Smooth muscle cell (in vitro differentiated cells): Measurements from ENCODE around the gene SMCP. TPM values are rescaled to one million over a fixed set of nuclear protein-coding genes. Genes with fewer than 3 reads are reported as not detected.

Experiments used
- DNase-seq: peaks from one replicate; lab custom pipeline; 2025; ENCODE audit not compliant: unreplicated experiment; lab: John Stamatoyannopoulos, UW
- H2AFZ ChIP-seq: fragments of 200-600 bp; sonication (generic); 2 replicates; pipeline ENCODE4 v1.6.0; 2016; ENCODE audit warnings: antibody characterized with exemption, low read depth, mild to moderate bottlenecking
- H3F3A ChIP-seq: fragments of 200-600 bp; sonication (generic); 2 replicates; pipeline ENCODE4 v1.6.0; 2017; ENCODE audit warnings: antibody characterized with exemption, low read depth
- H3K27ac ChIP-seq: fragments of 200-600 bp; sonication (generic); 2 replicates; pipeline ENCODE4 v1.5.1; 2016; ENCODE audit warnings: low read depth, mild to moderate bottlenecking
- H3K27me3 ChIP-seq: fragments of 200-600 bp; sonication (generic); 2 replicates; pipeline ENCODE4 v1.6.1; 2016; ENCODE audit warnings: low read depth, mild to moderate bottlenecking
- H3K36me3 ChIP-seq: fragments of 200-600 bp; sonication (generic); 2 replicates; pipeline ENCODE4 v1.5.1; 2016; ENCODE audit warnings: low read depth
- H3K4me1 ChIP-seq: fragments of 200-600 bp; sonication (generic); 2 replicates; pipeline ENCODE4 v1.5.1; 2016; ENCODE audit warnings: low read depth
- H3K4me2 ChIP-seq: fragments of 200-600 bp; sonication (generic); 2 replicates; pipeline ENCODE4 v1.6.0; 2016; ENCODE audit warnings: mild to moderate bottlenecking
- H3K4me3 ChIP-seq: fragments of 200-600 bp; sonication (generic); 2 replicates; pipeline ENCODE4 v1.5.1; 2016; ENCODE audit warnings: mild to moderate bottlenecking
- H3K79me2 ChIP-seq: fragments of 200-600 bp; sonication (generic); 2 replicates; pipeline ENCODE4 v1.6.0; 2016; ENCODE audit warnings: low read depth, mild to moderate bottlenecking
- H3K9ac ChIP-seq: fragments of 200-600 bp; sonication (generic); 2 replicates; pipeline ENCODE4 v1.6.0; 2016; ENCODE audit warnings: low read depth
- H3K9me3 ChIP-seq: fragments of 200-600 bp; sonication (generic); replicated peaks from 2 replicates; pipeline ENCODE4 v1.5.1; 2016; ENCODE audit warnings: low read depth
- H4K20me1 ChIP-seq: fragments of 200-600 bp; sonication (generic); 2 replicates; pipeline ENCODE4 v1.6.0; 2016; ENCODE audit warnings: low read depth
- WGBS: methylation state at CpG from one replicate; pipeline ENCODE4 v1.1.7; 2016; ENCODE audit warnings: low lambda C conversion rate; 5-methylcytosine and 5-hydroxymethylcytosine counted together
- polyA plus RNA-seq: library from polyadenylated mRNA; unstranded; fragments of >200 nt; fragmentation: Nextera tagmentation; extraction: Ambion mirVana; gene quantifications from 2 replicates; pipeline ENCODE4 v1.2.1, GENCODE V29; 2016
- total RNA-seq: library from RNA; depleted of rRNA; stranded (reverse); fragments of >200 nt; gene quantifications from 2 replicates; pipeline ENCODE4 v1.2.3, GENCODE V29; 2014
- TF ChIP-seq, protein P1 (sequence below): fragments of 200-600 bp; sonication (generic); IDR thresholded peaks from 2 replicates; pipeline ENCODE4 v1.5.1; 2017; ENCODE audit warnings: borderline replicate concordance, mild to moderate bottlenecking, antibody characterized with exemption; ENCODE audit not compliant: insufficient read depth, poor library complexity, severe bottlenecking

SMCP gene
- total and polyA plus RNA-seq, 2 experiments from 2014 or later, result not detected

DNA sequence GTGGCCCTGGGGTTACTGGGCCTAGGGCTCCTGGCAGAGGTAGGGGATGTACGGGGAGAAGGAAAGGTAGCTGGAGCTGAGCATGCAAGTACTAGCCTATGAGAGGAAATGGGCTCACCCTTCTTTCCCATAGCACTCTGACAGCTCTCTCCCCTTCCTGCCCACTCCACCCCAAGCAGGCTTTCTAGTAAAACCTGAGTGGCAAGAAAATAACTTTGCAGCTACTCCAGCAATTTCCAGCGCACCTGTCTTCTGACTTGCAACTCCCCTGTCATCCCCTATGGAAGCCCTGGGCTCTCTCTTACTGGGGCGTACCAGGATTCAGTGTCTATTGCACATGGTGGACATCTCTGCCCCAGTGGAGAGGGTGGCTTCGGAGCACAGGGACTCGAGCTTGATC, 23.5 kb downstream of the SMCP start:
- no peak overlapping the region for H3K4me2 ChIP-seq
- no peaks in the 10 kb centered on the region for H3K27me3 ChIP-seq
- no peaks in the 10 kb centered on the region for H3K79me2 ChIP-seq
- no peaks in the 10 kb centered on the region for H3K4me1 ChIP-seq
- 64% methylated on average over 5 of the region's 5 CpGs for WGBS
- no peak for DNase-seq
- no peaks in the 10 kb centered on the region for H4K20me1 ChIP-seq
- no peak overlapping the region for H2AFZ ChIP-seq
- H3K9me3 ChIP-seq, result no peaks in the 10 kb centered on the region
- TF ChIP-seq, protein P1, sequence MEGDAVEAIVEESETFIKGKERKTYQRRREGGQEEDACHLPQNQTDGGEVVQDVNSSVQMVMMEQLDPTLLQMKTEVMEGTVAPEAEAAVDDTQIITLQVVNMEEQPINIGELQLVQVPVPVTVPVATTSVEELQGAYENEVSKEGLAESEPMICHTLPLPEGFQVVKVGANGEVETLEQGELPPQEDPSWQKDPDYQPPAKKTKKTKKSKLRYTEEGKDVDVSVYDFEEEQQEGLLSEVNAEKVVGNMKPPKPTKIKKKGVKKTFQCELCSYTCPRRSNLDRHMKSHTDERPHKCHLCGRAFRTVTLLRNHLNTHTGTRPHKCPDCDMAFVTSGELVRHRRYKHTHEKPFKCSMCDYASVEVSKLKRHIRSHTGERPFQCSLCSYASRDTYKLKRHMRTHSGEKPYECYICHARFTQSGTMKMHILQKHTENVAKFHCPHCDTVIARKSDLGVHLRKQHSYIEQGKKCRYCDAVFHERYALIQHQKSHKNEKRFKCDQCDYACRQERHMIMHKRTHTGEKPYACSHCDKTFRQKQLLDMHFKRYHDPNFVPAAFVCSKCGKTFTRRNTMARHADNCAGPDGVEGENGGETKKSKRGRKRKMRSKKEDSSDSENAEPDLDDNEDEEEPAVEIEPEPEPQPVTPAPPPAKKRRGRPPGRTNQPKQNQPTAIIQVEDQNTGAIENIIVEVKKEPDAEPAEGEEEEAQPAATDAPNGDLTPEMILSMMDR, result no peak
- H3F3A ChIP-seq, result no peaks in the 10 kb centered on the region
- H3K27ac ChIP-seq, result no peak overlapping the region
- H3K9ac ChIP-seq, result no peak overlapping the region
- H3K36me3 ChIP-seq, result no peaks in the 10 kb centered on the region
- no peak overlapping the region for H3K4me3 ChIP-seq

- TF ChIP-seq, protein P1, result no peak
- Histone ChIP-seq H3K36me3 (no peaks in the 10 kb centered on the region), H3K4me1 (no peaks in the 10 kb centered on the region), H3K9ac (no peak overlapping the region), H3K27ac (no peak overlapping the region), H3F3A (no peaks in the 10 kb centered on the region), H3K4me2 (no peak overlapping the region), H2AFZ (no peak overlapping the region), H3K9me3 (no peaks in the 10 kb centered on the region), H3K4me3 (no peak overlapping the region), H3K27me3 (no peaks in the 10 kb centered on the region), H3K79me2 (no peaks in the 10 kb centered on the region), H4K20me1 (no peaks in the 10 kb centered on the region)
- 48% methylated on average over 4 of the region's 4 CpGs for WGBS
- DNase-seq, result no peak
Observed at GRCh38 chr1:152902636-152903035, 24.5 kb downstream of the SMCP start.

GRCh38 chr1:152904688-152905440, 26.7 kb downstream of the SMCP start:
- no peaks in the 10 kb centered on the region for H3K27me3 ChIP-seq
- TF ChIP-seq, protein P1, result no peak
- H3K4me3 ChIP-seq, result no peak overlapping the region
- H3K4me1 ChIP-seq, result no peaks in the 10 kb centered on the region
- 62% methylated on average over 7 of the region's 7 CpGs for WGBS
- no peak overlapping the region for H3K4me2 ChIP-seq
- H2AFZ ChIP-seq, result no peak overlapping the region
- no peaks in the 10 kb centered on the region for H4K20me1 ChIP-seq
- H3F3A ChIP-seq, result no peaks in the 10 kb centered on the region
- no peaks in the 10 kb centered on the region for H3K79me2 ChIP-seq
- H3K9me3 ChIP-seq, result peaks cover 4% of the 10 kb centered on the region
- DNase-seq, result no peak
- H3K27ac ChIP-seq, result no peak overlapping the region
- no peaks in the 10 kb centered on the region for H3K36me3 ChIP-seq
- no peak overlapping the region for H3K9ac ChIP-seq
